Activated naive CD8-positive, alpha-beta T cell treated with anti-CD3 and anti-CD28 coated beads, Interleukin-2, amount 50 U/mL, for 16 hours (primary cell): Measurements from ENCODE around the gene PRM3.
A peak's percentile ranks its signal among the peaks of the same experiment; 100 is the strongest.

ENCODE experiments used
- DNase-seq: peaks from one replicate; pipeline ENCODE4 v3.0.0-alpha.2; 2020; ENCODE audit warnings: low read depth, low spot score

Gene PRM3

GRCh38 chr16:11225677-11226549, 47.5 kb downstream of the PRM3 start:
- no peak for DNase-seq

DNA sequence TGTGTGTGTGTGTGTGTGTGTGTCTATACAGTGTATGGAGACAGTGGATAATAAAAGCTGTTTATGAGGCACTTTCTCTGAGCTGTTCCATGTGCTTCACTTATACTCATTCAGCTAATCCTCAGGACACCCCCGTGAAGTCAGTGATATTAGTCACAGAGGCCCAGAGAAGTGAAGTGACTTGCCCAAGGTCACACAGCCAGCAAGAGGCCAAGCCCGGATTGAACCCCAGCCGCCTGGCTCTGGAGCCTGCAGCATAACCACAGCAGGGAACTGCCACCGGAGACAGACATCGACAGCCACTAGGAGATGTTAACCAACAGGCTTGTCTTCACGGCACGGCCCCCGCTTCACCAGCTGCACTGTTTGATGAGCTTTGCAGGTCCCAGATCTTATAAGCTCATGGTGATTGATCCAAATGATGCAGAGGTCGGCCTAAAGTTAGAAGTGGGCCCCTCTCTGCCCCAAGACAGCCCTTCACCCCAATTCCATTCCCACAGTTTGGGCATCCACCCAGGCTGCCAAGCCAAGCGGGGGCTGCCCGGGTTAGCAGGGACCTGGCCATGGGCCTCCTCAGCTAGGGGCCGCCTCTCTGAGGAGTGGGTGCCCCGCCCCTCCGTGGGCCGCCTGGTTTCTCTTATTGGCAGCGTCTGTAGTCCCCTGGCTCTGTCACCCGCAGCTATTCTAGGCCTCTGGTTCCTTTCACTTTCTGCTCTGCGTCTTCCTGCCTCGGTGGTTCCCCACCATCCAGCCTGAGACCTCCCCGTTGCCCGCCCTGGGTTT, 48.3 kb downstream of the PRM3 start:
- DNase-seq = peak; percentile 63

DNA sequence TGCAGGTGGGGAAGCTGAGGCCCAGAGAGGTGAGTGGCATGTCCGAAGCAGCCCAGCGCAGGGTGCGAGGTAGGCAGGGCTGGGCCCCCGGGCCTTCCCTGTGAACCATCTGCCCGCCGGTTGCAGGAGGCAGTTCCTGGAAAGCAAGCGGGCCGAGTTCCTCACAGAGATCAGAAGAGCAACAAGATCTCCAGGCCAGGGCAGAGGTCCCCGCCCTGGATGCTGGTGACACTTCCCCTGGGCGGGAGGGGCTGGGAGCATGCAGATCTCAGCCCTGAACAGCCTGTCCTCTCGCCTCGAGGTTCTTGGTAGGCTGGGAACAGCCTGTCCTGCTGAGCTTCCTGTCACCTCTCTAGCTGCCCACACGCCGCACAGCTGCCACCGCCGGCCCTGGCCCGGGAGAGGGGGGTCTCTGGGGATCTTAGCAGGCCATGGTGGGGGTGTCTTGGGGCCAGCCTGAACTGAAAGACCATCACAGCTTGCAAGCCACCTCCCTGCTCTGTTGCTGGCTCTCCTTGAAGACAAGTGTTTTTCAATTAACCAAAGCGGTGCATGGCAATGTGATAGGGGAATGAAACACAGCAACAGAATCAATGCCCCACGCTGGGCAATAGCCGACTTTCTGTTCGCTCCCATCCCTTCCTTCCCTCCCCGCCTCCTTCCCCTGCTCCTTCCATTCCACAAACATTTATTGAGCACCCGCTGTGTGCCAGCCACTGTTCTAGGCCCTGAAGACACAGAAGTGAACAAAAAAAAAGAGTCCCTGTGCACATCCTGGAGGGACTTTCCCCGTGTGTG, 49.1 kb downstream of the PRM3 start:
- no peak for DNase-seq
